ENCODE data around the gene MBTPS1.

DNA sequence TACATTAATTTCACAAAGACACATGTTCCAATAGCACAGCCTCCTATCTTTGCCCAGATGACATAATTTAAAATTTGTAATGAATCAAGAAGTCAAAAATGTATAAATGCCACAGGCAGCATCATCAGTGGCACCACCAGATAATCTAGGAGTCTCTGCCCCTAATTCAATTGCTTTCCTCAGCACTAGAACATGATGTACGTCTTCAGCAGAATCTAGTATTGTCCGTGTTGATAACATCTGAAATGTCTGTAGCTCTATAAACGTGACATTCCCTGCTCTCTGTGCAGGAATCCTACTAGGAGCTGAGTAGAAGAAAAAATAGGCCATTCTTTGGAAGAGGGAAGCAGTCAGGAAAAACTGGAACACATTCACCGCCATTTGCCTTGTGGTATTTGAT is 52.8 kb downstream of the MBTPS1 start:
- TF ChIP-seq, protein P1, sequence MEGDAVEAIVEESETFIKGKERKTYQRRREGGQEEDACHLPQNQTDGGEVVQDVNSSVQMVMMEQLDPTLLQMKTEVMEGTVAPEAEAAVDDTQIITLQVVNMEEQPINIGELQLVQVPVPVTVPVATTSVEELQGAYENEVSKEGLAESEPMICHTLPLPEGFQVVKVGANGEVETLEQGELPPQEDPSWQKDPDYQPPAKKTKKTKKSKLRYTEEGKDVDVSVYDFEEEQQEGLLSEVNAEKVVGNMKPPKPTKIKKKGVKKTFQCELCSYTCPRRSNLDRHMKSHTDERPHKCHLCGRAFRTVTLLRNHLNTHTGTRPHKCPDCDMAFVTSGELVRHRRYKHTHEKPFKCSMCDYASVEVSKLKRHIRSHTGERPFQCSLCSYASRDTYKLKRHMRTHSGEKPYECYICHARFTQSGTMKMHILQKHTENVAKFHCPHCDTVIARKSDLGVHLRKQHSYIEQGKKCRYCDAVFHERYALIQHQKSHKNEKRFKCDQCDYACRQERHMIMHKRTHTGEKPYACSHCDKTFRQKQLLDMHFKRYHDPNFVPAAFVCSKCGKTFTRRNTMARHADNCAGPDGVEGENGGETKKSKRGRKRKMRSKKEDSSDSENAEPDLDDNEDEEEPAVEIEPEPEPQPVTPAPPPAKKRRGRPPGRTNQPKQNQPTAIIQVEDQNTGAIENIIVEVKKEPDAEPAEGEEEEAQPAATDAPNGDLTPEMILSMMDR (conservative IDR thresholded peaks at IDR 0.05 in 1 of 2, IDR thresholded peaks at IDR 0.05 in 1 of 2; ENCODE audit: low read depth in 1 of 2, low read length in 2 of 2): no peak
- no peak for TF ChIP-seq EZH2 (IDR thresholded peaks at IDR 0.05; ENCODE audit: low read length, missing control alignments)

Data from fibroblast of lung (primary cell).